Pancreas (tissue), 10 donors: ENCODE data around the gene ZHX3. TPM values are rescaled to one million over a fixed set of nuclear protein-coding genes. Genes with fewer than 3 reads are reported as not detected.
A peak's percentile ranks its signal among the peaks of the same experiment; 100 is the strongest.

ENCODE experiments used
- ATAC-seq, 4 donors: fragments of 200-7000 bp; cut with Tn5 transposase; one replicate each; pipeline versions ENCODE4 v1.8.0 to v1.9.1; 2020; ENCODE audit warnings: mild to moderate bottlenecking in 4 of 4, moderate library complexity in 4 of 4
- DNase-seq, 6 donors: peaks; one replicate each; pipeline ENCODE4 v3.0.0-alpha.2; 2020
- FAIRE-seq: peaks from 2 replicates; lab custom pipeline; 2012; peaks lifted over from hg19 to GRCh38; lab: Jason Lieb, UNC
- H3K27ac ChIP-seq, 4 donors: fragments of 200-600 bp; sonication (generic); 1 replicate in 3 of 4; 2 replicates in 1 of 4; pipeline versions ENCODE4 v1.5.0 to v1.8.0; 2020
- H3K27me3 ChIP-seq, 4 donors: fragments of 200-600 bp; one replicate each; pipeline ENCODE4 v1.8.0; 2021
- H3K36me3 ChIP-seq, 3 donors: fragments of 200-600 bp; sonication (generic) in 1 of 3; one replicate each; pipeline versions ENCODE4 v1.5.0 to v1.8.0; 2020 to 2021
- H3K4me1 ChIP-seq, 3 donors: fragments of 200-600 bp; one replicate each; pipeline ENCODE4 v1.8.0; 2021
- H3K4me3 ChIP-seq, 4 donors: fragments of 200-600 bp; sonication (generic) in 2 of 4; one replicate each; pipeline versions ENCODE4 v1.5.0 to v1.8.0; 2020 to 2021
- H3K9me3 ChIP-seq, 4 donors: fragments of 200-600 bp; one replicate each; pipeline ENCODE4 v1.8.0; 2021
- WGBS, 2 donors: extraction: QIAGEN DNeasy Blood & Tissue Kit; methylation state at CpG; one replicate each; pipeline ENCODE4 v1.1.7; 2013; 5-methylcytosine and 5-hydroxymethylcytosine counted together
- intact Hi-C, 3 donors: fragments of 100-400 bp; cut with DNase I; formaldehyde crosslinking; loops; one replicate each; pipeline versions ENCODE4 v1.11.1 to v1.14.2; 2022
- polyA plus RNA-seq, 2 donors: library from polyadenylated mRNA; stranded (reverse); fragments of 200-250 nt; gene quantifications; one replicate each; pipeline ENCODE4 v1.2.3, GENCODE V29; 2013
- total RNA-seq, 6 donors: library from RNA; stranded (reverse); fragmentation: NEBNext Ultra II Directional in 4 of 6; extraction: Animal tissue kit (Norgen Biotek cat#: 25700) in 4 of 6; gene quantifications; one replicate each; pipeline versions ENCODE4 v1.2.1 to v1.2.4, GENCODE V29; 2021 to 2023
- TF ChIP-seq, protein P1 (sequence below), 4 donors: fragments of 200-600 bp; sonication (generic) in 3 of 4; IDR thresholded peaks; one replicate each; pipeline versions ENCODE4 v1.5.0 to v1.8.0; 2021; ENCODE audit warnings: antibody characterized with exemption in 4 of 4
- donor health status: healthy with polysubstance abuse.
- donor health status: DM: no; HTN: no; CAD: no; lungs with moderate emphysema.
- donor health status: DM: no; HTN: no; CAD: no.
- donor health status: control.
- donor health status: control.
- donor health status: Bipolar disorder and iron deficiency.
- donor health status: DM: yes; HTN: yes; CAD: no.
- donor health status: DM: no; HTN: no; CAD: no.
- donor health status: DM: no; HTN: no; CAD: no.
- donor health status: DM: yes; HTN: yes; CAD: no.

The ZHX3 gene
- total and polyA plus RNA-seq, 8 donors = 7.9 to 17.3 (median 13.0) TPM

DNA sequence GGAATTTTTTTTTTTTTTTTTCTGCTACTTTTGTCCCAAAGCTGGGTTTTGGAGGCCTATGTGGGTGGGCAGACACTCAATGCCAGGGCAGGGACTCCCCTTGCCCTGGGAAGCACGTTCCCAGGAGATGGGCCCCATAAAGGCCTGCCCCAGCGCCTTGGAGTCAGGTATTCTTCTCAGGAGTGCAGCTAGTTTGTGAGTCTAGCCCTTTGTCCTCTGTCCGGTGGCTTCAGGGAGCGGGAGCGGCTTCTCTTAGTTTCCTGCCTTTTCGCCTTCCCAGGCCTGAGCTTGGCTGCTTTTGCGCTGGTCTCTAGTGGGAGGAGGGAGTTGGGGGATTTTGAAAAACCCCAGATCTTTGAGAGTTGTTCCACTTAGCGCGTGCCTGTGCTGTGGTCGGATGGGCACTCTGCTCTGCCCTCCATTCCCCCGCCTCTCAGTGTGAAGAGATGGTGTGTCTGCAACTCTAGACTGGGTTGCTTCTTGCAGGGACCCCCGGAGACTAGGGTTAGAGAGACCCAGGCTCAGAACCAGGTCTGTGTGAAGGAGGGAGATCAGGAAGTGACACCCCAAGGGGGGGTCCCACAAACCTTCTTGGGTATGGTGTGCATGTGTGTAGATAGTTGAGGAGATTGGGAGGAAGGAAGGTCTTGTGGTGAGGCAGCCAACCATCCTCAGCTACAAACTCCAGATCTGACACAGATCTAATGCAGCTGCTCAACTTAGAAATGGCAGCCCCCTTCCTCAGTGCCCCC lies 178.9 kb downstream of the ZHX3 start:
- TF ChIP-seq, protein P1, sequence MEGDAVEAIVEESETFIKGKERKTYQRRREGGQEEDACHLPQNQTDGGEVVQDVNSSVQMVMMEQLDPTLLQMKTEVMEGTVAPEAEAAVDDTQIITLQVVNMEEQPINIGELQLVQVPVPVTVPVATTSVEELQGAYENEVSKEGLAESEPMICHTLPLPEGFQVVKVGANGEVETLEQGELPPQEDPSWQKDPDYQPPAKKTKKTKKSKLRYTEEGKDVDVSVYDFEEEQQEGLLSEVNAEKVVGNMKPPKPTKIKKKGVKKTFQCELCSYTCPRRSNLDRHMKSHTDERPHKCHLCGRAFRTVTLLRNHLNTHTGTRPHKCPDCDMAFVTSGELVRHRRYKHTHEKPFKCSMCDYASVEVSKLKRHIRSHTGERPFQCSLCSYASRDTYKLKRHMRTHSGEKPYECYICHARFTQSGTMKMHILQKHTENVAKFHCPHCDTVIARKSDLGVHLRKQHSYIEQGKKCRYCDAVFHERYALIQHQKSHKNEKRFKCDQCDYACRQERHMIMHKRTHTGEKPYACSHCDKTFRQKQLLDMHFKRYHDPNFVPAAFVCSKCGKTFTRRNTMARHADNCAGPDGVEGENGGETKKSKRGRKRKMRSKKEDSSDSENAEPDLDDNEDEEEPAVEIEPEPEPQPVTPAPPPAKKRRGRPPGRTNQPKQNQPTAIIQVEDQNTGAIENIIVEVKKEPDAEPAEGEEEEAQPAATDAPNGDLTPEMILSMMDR (IDR thresholded peaks at IDR 0.05) = no peak
- WGBS, 2 donors = 56 to 61% methylated on average over 12 of the region's 12 CpGs
- Histone ChIP-seq H3K36me3 (no peaks in the 10 kb centered on the region), H3K27ac (peak overlapping the region; percentile 57 to 93 (median 86)), H3K4me1 (peaks cover 0 to 3% (median 0%) of the 10 kb centered on the region in 3 donors), H3K9me3 (no peaks in the 10 kb centered on the region), H3K27me3 (no peaks in the 10 kb centered on the region), H3K4me3 (peak overlapping the region; percentile 84 to 95 (median 90))
- FAIRE-seq (no peak), ATAC-seq (no peak), DNase-seq (no peak)
- intact Hi-C loops = no loop called here

DNA sequence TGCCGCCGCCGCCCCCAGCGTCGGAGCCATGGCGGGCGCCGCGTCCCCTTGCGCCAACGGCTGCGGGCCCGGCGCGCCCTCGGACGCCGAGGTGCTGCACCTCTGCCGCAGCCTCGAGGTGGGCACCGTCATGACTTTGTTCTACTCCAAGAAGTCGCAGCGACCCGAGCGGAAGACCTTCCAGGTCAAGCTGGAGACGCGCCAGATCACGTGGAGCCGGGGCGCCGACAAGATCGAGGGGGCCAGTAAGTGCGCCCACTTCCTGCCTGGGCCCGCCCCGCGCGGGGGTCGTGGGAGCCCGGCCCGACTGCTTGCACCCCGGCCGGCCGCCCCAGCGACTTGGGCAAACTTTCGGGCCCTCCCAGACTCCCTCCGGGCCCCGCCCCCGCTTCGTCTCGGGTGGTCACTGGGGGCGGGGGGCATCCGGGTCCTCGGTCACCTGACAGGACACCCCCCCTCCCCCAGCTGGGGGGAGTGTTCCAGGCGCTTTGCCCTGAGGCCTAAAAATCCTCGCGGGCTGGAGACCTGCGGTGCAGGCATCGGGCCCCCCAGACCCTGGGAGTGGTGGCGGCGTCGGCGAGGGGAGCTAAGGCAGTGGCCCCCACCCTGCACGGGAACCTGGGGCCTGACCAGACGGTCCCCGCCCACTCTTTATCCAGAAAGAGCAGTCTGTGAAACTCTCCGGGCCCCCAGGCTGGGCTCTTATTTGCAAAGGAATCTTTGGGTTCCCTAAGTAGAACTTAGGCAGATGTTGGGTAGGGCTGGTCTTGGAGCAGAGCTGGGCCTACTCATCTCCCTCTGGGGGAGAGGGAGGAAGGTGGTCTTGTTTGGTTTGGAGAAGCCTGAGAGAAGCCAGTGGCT lies 179.7 kb downstream of the ZHX3 start:
- Histone ChIP-seq H3K27ac (peak overlapping the region; percentile 57 to 93 (median 86)), H3K36me3 (no peaks in the 10 kb centered on the region), H3K4me3 (peak overlapping the region; percentile 84 to 95 (median 90)), H3K4me1 (peaks cover 0 to 3% (median 0%) of the 10 kb centered on the region in 3 donors), H3K27me3 (no peaks in the 10 kb centered on the region), H3K9me3 (no peaks in the 10 kb centered on the region)
- ATAC-seq = peak; percentile 1 to 12 (median 5)
- WGBS, 2 donors = 1% methylated on average over 57 to 66 of the region's 66 CpGs
- TF ChIP-seq, protein P1 (IDR thresholded peaks at IDR 0.05) = no peak
- intact Hi-C loops = no loop called here
- peak; percentile 52 to 90 (median 74) for DNase-seq
- no peak for FAIRE-seq

DNA sequence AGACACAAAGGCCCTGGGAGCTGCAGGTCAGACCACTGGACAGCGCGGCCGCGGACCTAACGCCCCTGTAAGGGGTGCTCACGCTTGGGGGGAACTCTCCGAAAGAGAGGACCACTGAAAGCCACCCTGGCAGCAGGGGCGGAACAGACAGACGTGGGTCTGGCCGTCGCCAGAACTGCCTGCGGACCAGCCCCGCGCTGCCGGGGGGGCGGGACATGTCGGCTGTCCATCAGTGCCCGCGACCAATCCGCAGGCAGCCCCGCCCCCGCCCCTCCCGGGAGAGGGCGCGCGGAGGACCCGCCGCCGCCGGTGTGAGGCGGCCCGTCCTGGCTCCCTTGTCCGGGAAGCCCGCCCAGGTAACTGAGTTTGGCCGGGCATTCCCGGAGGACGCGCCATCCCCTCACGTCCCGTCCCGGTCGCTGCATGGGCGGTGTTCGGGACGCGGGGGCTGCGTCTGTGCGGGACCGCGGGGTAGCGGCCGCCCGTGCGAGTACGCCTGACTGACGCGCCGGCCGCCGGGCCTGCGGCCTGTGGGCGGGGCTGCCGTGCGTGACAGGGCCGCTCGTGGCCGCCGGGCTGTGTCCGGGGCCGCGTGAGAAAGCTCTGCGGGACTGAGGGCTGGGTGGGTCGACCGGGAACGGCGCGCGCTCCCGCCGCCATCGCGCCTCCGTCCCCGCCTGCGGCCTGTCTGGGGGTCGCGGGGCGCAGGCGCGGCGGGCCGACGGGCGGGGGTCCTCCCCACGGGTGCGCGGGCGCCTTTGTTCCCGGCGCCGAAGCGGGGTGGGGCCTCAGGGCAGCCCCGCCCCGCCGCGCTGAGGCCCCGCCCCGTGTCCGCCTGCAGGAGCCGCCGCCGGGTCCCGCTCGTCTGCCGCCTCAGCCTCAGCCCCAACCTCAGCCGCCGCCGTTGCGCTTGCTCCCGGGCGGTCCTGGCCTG lies 180.6 kb downstream of the ZHX3 start, which contains the start of gene PLCG1:
TSS of gene PLCG1 (plus strand) at position 864 of the 934 bp plus-strand sequence. CDS start 99 bp downstream, outside the sequence.
- DNase-seq = peak; percentile 84 to 94 (median 88)
- intact Hi-C loops = no loop called here
- TF ChIP-seq, protein P1 (IDR thresholded peaks at IDR 0.05) = no peak
- FAIRE-seq = no peak
- Histone ChIP-seq H3K36me3 (no peaks in the 10 kb centered on the region), H3K27ac (peak within 1 kb of the TSS; percentile 83 to 93 (median 86)), H3K4me3 (peak within 1 kb of the TSS; percentile 84 to 95 (median 90)), H3K9me3 (no peaks in the 10 kb centered on the region), H3K4me1 (peaks cover 0 to 3% (median 0%) of the 10 kb centered on the region in 3 donors), H3K27me3 (no peaks in the 10 kb centered on the region)
- WGBS, 2 donors = 1% methylated on average over 87 to 121 of the region's 121 CpGs
- ATAC-seq = peak; percentile 88 to 93 (median 90)

DNA sequence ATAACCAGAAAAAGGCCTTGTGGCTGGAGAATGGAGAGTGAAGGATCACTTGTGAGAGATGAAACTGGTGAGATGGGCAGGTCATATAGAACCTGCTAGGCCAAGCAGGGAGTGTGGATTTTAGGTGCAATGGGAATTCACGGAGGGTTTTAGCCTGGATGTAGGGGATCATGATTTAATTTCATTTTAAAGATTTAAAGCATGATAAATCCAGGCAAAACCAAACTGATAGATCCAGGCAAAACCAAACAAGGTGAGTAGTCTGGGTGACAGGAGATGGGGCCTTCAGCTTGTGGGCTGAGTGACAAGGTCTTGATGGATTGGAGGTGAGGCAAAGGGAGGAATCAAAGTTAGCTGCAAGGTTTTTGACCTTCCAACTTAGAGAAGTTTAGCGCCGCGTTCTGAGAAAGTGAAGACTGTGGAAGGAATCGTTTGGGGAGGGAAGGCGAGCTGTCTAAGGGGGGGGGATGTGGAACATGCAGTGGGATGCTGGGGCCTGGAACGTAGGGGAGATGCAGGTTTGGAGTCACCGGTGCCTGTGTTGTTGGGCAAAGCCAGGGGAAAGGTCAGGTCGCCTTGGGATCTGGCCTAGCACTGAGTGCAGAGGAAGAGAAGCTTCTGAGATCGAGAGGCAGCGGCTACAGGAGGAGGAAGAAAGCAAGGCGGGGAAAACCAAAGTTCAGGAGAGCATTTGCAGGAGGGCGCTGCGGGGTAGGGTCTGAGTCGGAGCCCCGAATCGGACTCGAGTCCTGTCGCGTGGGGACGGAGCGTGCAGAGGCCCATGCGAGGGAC lies 181.4 kb downstream of the ZHX3 start:
- H3K27ac ChIP-seq = peak overlapping the region in 3 of 4 donors; percentile 84 to 93 (median 88)

More for the DNA sequence above, 181.4 kb downstream of the ZHX3 start:
- peak overlapping the region; percentile 84 to 95 (median 90) for H3K4me3 ChIP-seq
- H3K9me3 ChIP-seq = no peaks in the 10 kb centered on the region
- intact Hi-C loops = no loop called here
- 44% methylated on average over 23 of the region's 23 CpGs for WGBS, 2 donors
- ATAC-seq = peak in 1 of 4 donors; percentile 1
- no peak for FAIRE-seq
- no peaks in the 10 kb centered on the region for H3K27me3 ChIP-seq
- peaks cover 0 to 3% (median 0%) of the 10 kb centered on the region in 3 donors for H3K4me1 ChIP-seq
- no peak for DNase-seq
- TF ChIP-seq, protein P1 (IDR thresholded peaks at IDR 0.05) = no peak
- H3K36me3 ChIP-seq = no peaks in the 10 kb centered on the region
